GM18858 (cell line): ENCODE data around the gene DNAJB14.
"Not testable (repeated sequence)": the region's sequence is repeated elsewhere in the genome, so short reads cannot be mapped to it uniquely, and the experiment has no call there.

ENCODE experiments used
- ATAC-seq: cut with Tn5 transposase; IDR thresholded peaks from one replicate; pipeline ENCODE4 v1.9.1; 2021; ENCODE audit not compliant: unreplicated experiment

DNAJB14 gene

DNA sequence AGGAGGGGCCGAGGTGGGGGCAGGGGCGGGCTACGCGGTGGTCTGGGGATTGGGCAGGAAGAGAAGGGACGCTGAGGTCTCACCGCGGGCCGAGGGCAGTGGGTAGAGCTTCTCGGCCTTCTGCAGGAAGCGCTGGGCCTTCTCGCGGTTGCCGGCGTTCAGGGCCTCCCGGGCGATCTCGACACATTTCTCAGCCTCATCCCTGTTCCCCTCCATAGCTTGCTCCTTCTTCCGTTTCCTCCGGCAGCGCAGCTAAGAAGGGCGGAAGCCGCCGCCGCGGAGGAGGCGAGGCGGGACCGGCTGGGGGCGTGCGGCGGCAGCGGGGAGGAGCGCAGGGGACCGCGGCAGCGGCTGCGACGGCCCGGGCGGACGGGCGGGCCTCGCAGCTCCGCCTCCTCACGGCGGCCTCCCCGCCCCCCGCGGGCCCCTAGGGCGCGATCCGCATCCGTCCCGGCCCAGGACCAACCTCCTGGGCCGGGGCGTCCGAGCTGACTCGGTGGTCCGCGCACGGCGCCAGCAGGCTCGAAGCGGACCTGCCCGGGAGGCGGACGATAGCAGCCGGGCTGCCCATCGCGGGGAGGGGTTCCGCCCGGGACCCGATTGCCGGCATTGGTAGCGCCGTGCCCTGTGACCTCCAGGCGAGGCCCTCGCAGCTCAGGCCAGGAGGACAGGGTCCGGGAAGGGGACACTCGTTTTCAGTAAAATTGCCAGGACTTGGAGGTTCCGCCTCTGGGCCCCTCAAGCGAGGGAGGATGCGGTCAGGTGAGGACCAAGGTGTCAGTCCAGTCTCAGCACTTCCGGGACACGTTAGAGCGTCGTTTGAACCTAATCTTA, at the start of gene DNAJB14:
Gene DNAJB14 (minus strand): TSS at position 263 of the 834 bp plus-strand sequence. CDS start 47 bp downstream, at position 216.
- ATAC-seq, result peak; percentile 28

DNA sequence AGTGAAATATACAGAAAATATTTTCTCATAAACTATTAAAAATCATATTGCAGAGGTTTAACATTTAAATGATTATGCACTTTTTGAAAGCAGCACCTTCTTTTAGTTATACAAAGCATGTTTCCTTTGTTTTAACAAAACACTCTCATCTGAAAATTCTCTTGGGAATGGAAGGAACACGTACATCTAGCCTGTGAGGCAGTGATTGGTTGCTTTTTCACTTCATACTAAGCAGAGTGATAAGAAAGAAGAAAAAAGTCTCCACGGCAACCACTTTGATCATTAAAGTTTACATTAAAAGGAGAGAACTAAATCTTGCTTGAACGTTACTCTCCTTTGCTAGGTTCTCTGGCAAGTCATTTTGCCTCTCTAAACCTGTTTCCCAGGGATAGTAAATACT, 45.3 kb upstream of the DNAJB14 start:
- no peak for ATAC-seq

DNA sequence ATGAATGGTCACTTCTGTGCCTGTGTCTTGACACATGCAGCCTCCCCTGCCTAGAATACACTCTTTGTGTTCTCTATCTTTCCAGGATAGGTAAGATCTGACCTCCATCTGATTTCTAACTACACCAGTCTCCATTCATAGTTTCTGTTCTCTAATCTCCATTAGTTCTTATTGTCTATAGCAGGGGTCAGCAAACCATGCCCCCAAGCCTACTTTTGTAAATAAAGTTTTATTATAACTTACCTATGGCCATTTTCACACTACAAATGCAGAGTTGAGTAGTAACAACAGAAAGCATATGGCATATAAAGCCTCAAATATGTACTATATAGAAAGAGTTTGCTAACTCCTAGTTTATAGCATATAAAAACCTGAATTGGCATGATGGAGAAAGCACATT, 41.3 kb upstream of the DNAJB14 start:
- no peak for ATAC-seq

DNA sequence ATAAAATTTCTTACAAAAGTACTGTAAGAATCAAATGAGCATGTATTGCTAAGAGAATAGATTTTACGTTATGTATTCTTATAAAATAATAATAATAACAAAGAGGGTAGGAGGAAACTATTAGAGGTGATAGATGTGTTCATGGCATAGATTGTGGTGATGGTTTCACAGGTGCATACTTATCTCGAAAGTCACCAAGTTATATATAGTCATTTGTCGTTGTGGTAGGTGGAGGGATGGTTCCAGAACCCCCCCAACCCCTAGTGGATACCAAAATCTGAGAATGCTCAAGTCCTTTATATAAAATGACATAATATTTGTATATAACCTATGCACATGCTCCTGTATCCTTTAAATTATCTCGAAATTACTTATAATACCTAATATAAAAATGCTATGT, 40.4 kb upstream of the DNAJB14 start:
- peak; percentile 59 for ATAC-seq

DNA sequence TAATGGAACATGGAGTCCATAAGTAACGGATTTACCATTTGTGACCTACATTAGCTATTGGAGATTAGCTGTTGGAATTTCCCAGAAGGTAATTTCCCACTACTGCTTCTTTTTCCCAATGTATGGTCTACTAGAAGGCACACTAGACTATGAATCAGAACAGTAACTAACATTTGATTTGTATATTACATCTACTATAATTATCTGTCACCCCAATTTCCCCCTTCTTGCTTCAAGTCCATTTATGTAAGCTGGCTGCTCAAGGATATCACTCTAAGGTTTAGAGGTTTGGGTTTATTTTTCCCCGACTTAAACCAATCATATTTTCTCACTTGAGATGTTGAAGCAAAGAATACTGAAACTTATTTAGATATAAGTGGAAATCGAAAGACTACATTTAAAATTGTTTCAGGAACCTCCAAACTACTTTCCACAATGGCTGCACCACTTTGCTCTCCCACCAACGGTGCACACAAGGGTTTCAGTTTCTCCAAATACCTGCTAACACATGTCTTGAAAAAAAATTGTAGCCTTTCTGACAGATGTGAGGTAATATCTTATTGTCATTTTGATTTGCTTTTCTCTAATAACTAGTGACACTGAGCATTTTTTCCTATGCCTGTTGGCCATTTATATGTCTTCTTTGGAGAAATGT, 37.0 kb upstream of the DNAJB14 start:
- ATAC-seq, result no peak

DNA sequence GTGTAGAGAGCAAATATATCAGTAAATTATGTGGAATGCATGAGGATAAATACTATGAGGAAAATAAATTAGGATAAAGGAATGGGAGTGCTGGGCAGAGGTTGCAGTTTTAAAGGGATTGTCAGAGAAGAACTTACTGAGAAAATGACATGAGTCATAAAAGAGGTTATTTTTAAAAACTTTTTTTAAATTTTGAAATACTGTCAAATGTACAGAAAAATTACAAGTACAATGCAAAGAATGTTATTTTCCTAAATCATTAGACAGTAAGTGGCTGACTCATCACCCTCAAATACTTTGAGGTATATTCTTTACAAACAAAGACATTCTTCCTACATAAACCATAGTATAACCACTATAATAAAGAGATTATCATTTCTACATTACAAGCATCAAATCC, 33.5 kb upstream of the DNAJB14 start:
- no peak for ATAC-seq

DNA sequence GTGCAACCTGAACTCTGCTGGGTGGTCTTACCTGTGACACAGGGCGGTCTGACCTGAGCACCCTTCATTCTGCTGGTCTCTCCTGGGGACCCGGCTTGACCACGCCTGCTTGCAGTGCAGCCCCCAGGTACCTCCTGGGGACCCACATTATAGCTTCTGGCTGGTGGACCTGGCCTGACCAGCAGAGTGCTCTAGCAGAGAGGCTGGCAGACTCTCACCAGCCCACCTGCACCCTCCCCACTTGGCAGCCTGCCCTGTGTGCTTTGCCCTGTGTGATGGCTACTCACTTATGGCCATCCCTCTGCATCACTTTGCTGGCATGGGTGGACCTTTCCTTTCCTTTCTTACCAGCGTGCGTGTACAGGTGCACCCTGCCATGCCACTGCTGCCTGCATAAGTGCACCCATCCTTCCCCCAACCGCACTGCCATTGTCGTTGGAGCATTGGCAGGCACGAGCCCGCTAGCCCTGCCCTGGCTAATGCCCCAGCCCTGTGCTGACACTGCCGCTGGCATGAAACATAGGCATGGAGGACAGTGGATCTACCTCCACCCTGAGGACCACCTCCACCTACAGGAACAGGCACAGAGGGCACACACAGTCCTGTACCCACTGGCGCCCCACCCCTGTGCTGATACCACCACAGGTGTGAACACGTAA, 25.2 kb upstream of the DNAJB14 start:
- ATAC-seq, result no peak

DNA sequence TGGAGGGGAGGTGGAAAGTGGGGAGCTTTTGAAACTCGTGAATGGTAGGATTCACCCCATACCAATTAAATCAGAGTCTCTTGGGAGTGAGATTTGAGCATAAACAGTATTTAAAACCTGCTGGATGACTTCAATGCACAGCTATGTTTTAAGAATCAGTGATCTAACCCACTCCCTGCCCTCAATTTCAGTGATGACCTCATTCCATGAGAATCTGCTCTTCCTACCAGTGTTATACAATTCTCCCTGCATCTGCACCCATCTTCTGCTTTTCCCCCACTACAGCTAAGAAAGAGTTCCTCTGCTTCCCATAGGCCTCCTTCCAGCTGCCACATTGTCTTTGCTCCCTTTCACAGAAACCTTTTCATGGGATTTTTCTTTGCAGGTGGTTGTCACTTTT, 21.9 kb upstream of the DNAJB14 start:
- no peak for ATAC-seq

DNA sequence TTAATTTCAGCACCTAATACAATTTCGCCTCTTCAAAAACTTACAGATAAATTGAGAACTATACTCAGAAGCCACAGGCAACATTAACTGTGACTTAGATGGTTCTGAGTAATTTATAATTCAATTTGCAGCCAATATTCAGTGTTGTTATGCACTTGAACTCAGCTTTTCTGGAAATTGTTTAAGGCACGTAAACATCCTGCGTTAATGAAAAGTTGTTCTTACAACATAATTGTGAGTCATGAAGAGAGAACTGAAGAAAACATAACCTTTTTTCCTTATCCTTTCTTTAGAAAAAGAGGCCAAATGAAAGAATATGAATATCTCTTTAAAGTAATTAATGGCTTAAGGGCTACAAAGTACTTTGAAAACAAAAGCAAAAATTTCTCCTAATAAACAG, 20.3 kb upstream of the DNAJB14 start:
- ATAC-seq, result no peak

DNA sequence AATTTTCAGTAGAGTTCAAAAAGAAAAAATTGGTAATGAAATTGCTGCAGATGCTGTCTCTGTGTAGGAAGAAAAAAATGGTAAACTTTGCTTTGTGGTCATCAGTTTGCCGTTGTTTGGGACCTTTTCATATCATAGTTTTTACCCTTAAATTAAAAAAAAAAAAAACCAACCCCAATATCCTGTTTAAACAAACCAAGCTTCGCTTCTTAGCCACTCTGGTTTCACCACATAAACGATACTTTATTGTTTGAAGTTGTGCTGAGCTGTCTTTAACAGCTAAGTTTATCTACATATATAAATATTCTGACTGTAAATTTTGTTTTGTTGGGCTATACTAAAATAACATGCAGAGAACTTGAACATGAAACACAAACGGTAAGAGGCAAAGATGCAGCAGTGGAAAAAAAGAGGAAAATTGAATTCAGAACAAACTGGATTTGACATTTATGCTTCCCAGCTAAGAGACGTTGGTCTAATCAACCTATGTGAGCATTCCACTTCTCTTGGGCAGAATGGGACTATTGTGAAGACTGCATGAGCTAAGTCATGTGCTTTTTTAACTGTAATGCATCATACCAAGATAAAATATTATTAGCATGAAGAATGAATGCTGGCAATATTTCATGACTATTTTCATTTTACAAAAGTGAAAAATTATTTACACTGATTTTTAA, 19.4 kb upstream of the DNAJB14 start:
- no peak for ATAC-seq

DNA sequence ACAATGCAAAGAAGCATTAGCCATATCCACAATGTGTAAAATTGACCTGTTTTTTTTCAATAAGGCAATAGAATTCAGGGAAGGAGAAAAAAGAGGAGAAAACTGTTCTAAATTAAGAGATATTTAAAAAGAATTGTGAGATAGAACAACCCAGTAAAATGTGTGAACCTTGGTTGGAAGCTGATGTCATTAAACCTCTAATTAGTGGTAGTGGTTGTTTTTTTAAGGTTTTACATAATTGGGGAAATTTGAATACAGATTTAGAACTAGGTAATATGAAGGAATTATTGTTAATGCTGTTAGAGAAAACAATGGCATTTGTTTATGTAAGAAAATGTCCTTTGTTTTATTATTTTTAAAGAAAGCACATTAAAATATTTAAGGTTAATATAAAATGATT, 18.8 kb upstream of the DNAJB14 start:
- ATAC-seq, result no peak

DNA sequence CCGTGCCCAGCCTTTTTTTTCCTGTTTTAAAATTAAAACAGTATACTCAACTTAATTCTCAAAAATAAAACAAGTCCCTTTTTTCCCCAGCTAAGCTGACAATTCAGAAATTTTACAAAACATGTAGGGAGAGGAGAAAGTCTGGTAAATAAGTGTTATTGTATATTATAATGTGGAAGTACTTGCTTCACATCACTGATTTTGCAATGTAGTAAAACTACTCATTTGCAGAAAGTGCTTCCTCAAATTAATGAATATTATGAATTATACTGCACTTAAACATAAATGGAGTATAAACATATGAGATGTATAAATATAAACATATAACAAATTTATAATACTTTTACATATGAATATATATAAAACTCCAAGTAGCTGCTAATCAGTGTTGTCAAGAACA, 15.3 kb upstream of the DNAJB14 start:
- ATAC-seq, result no peak

DNA sequence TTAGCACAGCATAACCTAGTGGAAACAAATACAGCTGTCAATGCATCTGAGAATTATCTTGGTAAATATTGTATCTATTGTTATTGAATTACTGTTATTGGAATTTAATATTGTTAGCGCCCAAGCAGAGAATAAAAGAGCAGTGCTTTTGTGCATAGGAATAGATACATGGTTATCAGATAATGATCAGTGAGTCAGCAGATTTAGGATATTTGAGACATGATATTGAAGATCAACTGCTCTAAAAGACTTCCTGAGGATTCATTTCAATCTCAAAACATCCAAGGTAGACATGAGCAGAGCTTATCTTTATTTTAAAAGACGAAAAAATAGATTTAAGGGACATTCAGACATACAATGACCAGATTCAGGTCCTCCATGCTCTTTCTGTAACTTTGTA, 14.2 kb upstream of the DNAJB14 start:
- ATAC-seq, result no peak

DNA sequence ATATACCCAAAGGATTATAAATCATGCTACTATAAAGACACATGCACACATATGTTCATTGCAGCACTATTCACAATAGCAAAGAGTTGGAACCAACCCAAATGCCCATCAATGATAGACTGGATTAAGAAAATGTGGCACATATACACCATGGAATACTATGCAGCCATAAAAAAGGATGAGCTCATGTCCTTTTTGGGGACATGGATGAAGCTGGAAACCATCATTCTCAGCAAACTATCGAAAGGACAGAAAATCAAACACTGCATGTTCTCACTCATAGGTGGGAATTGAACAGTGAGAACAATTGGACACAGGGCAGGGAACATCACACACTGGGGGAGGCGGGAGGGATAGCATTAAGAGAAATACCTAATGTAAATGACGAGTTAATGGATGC, 11.8 kb upstream of the DNAJB14 start:
- not testable (repeated sequence) for ATAC-seq

DNA sequence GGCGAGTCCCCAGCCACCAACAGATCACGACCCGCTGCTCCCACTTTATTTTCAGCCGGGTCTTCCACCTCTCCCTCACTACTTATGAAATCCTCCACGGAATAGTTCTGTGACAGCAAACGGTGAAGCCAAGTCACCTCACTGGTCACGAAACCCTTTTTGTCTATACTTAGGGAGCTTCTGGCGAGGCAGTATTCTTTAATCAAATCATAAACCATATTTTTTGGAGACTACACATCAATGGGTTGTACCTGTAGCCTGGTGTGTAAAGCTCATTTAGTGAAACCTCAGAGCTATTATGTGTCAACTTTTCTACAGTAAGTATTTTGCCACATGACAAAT, 4.5 kb upstream of the DNAJB14 start:
- ATAC-seq, result no peak

DNA sequence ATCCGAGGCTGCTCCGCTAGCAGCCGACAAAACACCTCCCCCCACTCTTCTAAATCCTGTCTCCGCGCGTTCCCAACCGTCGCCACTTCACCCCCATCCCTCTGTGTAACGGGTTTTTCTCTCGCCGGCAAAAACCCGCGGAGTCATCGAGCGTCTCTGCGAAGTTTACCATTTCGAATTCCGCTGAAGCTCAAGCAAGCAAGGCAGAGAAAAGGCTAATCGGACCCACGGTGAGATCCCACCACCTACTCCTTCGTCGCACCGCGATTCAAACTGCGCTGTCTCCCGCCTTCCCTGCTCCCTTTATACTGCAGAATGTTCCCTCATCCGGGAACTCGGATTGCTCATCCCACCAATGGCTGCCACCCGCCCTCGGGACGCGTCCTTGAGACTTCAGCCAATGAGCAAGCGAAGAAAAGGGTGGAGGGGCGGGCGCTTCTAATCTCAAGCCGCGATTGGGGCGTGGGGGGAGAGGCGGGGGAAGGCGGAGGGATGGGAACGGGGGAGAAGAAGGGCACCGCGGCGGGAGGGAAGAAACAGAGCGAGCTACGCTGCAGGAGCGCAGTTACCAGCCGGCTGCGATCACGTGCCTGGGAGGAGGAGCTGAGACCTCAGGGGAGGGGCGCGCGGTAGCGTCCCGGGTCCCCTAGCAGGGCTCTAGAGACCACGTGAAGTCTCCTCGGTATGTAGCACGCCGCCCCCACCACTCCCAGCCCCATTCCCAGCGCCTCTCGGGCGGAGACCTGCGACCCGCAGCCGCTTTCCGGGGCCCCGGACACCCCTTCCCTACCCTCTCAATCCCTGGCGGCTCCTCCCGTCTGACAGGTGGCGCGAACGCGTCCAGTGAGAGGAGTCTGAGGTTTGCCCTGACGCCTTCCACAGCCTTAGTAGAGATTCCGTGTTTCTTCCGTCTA, 3.8 kb upstream of the DNAJB14 start, which contains the start of gene H2AZ1:
Gene H2AZ1 (minus strand): TSS at position 277 of the 914 bp plus-strand sequence. CDS start 105 bp downstream, at position 172.
- peak; percentile 60 for ATAC-seq

DNA sequence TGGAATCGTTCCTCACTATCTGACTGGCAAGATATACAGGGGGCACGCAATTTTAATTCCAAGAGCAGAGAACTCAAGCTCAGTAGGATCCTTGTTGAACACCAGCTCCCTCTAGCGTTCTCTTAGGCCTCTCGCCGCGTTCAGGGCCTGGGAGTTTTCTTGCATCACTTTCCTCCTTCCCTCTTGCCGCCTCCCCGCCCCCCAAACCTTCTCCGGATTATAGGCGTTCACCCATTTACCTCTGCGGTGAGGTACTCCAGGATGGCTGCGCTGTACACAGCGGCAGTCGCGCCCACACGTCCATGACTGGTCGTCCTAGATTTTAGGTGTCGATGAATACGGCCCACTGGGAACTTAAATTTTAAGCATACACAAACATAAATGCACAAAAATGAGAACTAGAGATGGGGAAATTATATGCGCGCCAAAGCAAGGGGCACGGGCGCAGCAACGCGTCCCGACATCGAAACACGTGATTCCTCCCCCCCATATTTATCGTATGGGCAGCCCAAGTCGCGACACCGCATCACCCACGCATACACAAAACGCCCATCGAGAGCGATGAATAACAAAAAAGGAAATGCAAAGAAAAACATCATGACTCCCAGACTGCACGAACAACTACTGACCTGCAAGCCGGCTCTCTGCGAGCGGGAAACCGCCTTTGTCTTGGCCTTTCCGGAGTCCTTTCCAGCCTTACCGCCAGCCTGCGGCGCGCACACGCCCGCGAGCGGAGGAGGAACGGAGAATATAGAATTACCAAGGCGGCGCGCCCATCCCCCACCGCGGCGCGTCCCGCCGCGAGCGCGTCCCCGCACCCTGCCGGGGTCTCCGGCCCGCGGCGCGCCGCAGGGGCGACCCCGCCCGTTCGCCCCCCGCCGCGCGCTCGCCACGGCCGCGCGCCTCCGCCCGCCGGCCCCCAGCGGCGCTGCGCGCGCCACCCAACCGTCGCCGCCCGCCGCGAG, 2.9 kb upstream of the DNAJB14 start:
- ATAC-seq, result peak; percentile 21

DNA sequence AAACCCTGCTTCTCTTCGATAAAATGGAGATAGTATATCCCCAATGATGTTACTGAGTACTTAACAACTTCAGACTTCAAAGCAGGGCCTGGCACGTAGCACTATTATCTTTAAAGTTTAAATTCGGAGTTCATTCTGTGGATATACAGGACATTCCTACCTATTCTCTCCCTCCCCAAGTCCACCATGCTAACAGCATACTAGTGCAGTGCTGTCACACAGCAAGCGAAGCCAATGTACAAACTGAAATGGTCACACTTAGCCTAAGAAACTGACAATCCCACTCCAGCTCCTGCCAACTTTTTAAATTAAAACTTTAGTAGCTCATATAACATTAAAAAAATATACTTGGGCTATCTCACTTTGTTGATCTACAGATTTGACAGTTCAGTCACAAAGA, 1.2 kb upstream of the DNAJB14 start:
- ATAC-seq, result no peak

DNA sequence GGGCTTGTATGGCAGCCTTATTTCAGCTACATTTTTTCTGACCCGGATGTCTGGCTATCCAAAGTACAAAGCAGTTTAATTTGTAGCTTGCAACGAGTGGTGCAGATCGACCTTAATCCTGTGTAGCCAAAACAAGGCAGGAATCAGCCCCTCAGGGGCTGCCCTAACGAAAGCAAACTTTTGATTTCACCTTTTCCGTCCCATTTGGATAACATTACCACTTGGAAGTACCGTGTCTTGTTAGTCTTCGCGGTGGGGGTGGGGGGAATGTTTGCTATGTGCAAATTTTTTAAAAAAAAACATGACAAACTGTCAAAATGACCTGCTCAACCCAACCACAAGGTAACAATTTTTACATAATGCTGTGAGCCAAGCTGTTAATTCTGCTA, 766 bp upstream of the DNAJB14 start:
- no peak for ATAC-seq
